GM23338 (cell line): ENCODE data around the gene NPEPL1. TPM values are rescaled to one million over a fixed set of nuclear protein-coding genes. Genes with fewer than 3 reads are reported as not detected.
A peak's percentile ranks its signal among the peaks of the same experiment; 100 is the strongest.

Source experiments
- ATAC-seq: fragments of 200-7000 bp; cut with Tn5 transposase; 3 replicates; pipeline ENCODE4 v1.9.1; 2020
- DNase-seq: peaks from one replicate; pipeline ENCODE4 v3.0.0-alpha.2; 2015; ENCODE audit warnings: low spot score
- H2AFZ ChIP-seq: fragments of 200-600 bp; sonication (generic); 2 replicates; pipeline ENCODE4 v1.8.0; 2016; ENCODE audit warnings: antibody characterized with exemption, mild to moderate bottlenecking, moderate library complexity
- H3F3A ChIP-seq: fragments of 200-600 bp; sonication (generic); replicated peaks from 2 replicates; pipeline ENCODE4 v1.8.0; 2017; ENCODE audit warnings: antibody characterized with exemption, mixed run types, low read depth
- H3K27ac ChIP-seq: fragments of 200-600 bp; sonication (generic); 2 replicates; pipeline ENCODE4 v1.6.1; 2016; ENCODE audit warnings: low read depth
- H3K27me3 ChIP-seq: fragments of 200-600 bp; sonication (generic); 2 replicates; pipeline ENCODE4 v1.8.0; 2016; ENCODE audit warnings: mild to moderate bottlenecking, mixed run types, moderate library complexity; ENCODE audit not compliant: insufficient read depth
- H3K36me3 ChIP-seq: fragments of 200-600 bp; sonication (generic); 2 replicates; pipeline ENCODE4 v1.8.0; 2016; ENCODE audit warnings: mild to moderate bottlenecking; ENCODE audit not compliant: insufficient read depth
- H3K4me1 ChIP-seq: fragments of 200-600 bp; sonication (generic); 2 replicates; pipeline ENCODE4 v1.8.0; 2016; ENCODE audit warnings: mild to moderate bottlenecking, moderate library complexity; ENCODE audit not compliant: insufficient read depth
- H3K4me2 ChIP-seq: fragments of 200-600 bp; sonication (generic); 2 replicates; pipeline ENCODE4 v1.7.1; 2017; ENCODE audit warnings: mixed run types
- H3K4me3 ChIP-seq: fragments of 200-600 bp; sonication (generic); 2 replicates; pipeline ENCODE4 v1.6.1; 2016; ENCODE audit warnings: mixed run types
- H3K79me2 ChIP-seq: fragments of 200-600 bp; sonication (generic); replicated peaks from 2 replicates; pipeline ENCODE4 v1.8.0; 2017; ENCODE audit warnings: mild to moderate bottlenecking; ENCODE audit not compliant: insufficient read depth
- H3K9me2 ChIP-seq: fragments of 200-600 bp; sonication (generic); 2 replicates; pipeline ENCODE4 v1.8.0; 2017; ENCODE audit not compliant: insufficient read depth
- H4K20me1 ChIP-seq: fragments of 200-600 bp; sonication (generic); replicated peaks from 2 replicates; pipeline ENCODE4 v1.8.0; 2017; ENCODE audit warnings: mild to moderate bottlenecking; ENCODE audit not compliant: insufficient read depth
- H3K27ac Mint-ChIP-seq: 2 replicates; pipeline ENCODE4 v1.8.0; 2020; ENCODE audit warnings: inconsistent platforms, mild to moderate bottlenecking, moderate library complexity, mixed read lengths
- H3K27me3 Mint-ChIP-seq: 3 replicates; pipeline ENCODE4 v1.8.0; 2022; ENCODE audit warnings: low read depth, mild to moderate bottlenecking, moderate library complexity, mixed read lengths, inconsistent platforms; ENCODE audit not compliant: insufficient read depth, poor library complexity
- H3K36me3 Mint-ChIP-seq: 3 replicates; pipeline ENCODE4 v1.8.0; 2021; ENCODE audit warnings: low read depth, mild to moderate bottlenecking, inconsistent platforms, moderate library complexity, mixed read lengths
- H3K4me1 Mint-ChIP-seq: 3 replicates; pipeline ENCODE4 v1.8.0; 2020; ENCODE audit warnings: mild to moderate bottlenecking, inconsistent platforms, mixed read lengths
- H3K4me3 Mint-ChIP-seq: 3 replicates; pipeline ENCODE4 v1.8.0; 2021; ENCODE audit warnings: moderate library complexity, mild to moderate bottlenecking, inconsistent platforms, mixed read lengths
- H3K9me3 Mint-ChIP-seq: 3 replicates; pipeline ENCODE4 v1.8.0; 2020; ENCODE audit warnings: moderate library complexity, mild to moderate bottlenecking, inconsistent platforms, mixed read lengths
- CREB1 ChIP-seq: fragments of 250-450 bp; sonication (Bioruptor Pico); IDR thresholded peaks from 2 replicates; pipeline ENCODE4 v1.5.0; 2020; ENCODE audit warnings: low read depth, mild to moderate bottlenecking, moderate library complexity
- EZH2 ChIP-seq: fragments of 200-600 bp; sonication (generic); IDR thresholded peaks from one replicate; pipeline ENCODE4 v1.8.0; 2017; ENCODE audit warnings: antibody characterized with exemption, mild to moderate bottlenecking, low read depth; ENCODE audit not compliant: unreplicated experiment
- NANOG ChIP-seq: IDR thresholded peaks from 2 replicates; pipeline ENCODE4 v1.6.1; 2016; ENCODE audit warnings: antibody characterized with exemption, borderline replicate concordance
- POLR2AphosphoS5 ChIP-seq: IDR thresholded peaks from 2 replicates; pipeline ENCODE4 v1.6.1; 2016; ENCODE audit warnings: antibody characterized with exemption, low read depth
- STAT1 ChIP-seq: IDR thresholded peaks from one replicate; pipeline ENCODE4 v1.6.1; 2016; ENCODE audit warnings: antibody characterized with exemption; ENCODE audit not compliant: unreplicated experiment
- ZNF114 ChIP-seq: fragments of 250-450 bp; sonication (Bioruptor Pico); IDR thresholded peaks from 2 replicates; pipeline ENCODE4 v1.5.0; 2020; ENCODE audit warnings: mild to moderate bottlenecking, moderate library complexity
- polyA plus RNA-seq: library from polyadenylated mRNA; unstranded; fragments of >200 nt; fragmentation: Nextera tagmentation; extraction: Ambion mirVana; gene quantifications from 2 replicates; pipeline ENCODE4 v1.2.1, GENCODE V29; 2016
- total RNA-seq: library from RNA; depleted of rRNA; stranded (reverse); fragments of >200 nt; shearing (Covaris generic); gene quantifications from 2 replicates; pipeline ENCODE4 v1.2.3, GENCODE V29; 2014
- TF ChIP-seq, protein P1 (sequence below): fragments of 250-450 bp; sonication (Bioruptor Pico); IDR thresholded peaks from 2 replicates; pipeline ENCODE4 v1.5.0; 2020; ENCODE audit warnings: mild to moderate bottlenecking, moderate library complexity
- TF ChIP-seq, protein P2 (sequence below): IDR thresholded peaks from 2 replicates; pipeline ENCODE4 v1.6.1; 2016; ENCODE audit warnings: antibody characterized with exemption

NPEPL1 gene
- total and polyA plus RNA-seq, 2 experiments from 2014 or later: 23.5 to 30.0 TPM

DNA sequence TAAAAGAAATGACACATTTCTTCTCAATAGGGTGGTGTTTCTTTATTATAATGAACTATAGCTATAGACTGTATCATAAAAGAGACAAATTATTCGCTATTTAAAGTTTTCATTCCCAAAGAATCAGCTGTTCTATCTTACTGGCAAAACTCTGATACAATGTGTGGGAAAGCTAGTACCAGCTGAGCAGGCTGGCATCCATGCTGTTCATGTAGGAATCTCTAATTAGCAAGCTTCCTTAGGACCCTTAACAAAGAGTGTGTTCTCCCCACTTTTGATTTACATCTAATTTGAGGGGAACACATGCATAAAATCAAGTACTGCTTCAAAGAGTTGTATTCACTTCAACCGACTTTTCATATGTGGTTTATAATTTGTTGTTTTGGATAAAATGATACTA lies 28.3 kb upstream of the NPEPL1 start (continued):
- TF ChIP-seq, protein P1, sequence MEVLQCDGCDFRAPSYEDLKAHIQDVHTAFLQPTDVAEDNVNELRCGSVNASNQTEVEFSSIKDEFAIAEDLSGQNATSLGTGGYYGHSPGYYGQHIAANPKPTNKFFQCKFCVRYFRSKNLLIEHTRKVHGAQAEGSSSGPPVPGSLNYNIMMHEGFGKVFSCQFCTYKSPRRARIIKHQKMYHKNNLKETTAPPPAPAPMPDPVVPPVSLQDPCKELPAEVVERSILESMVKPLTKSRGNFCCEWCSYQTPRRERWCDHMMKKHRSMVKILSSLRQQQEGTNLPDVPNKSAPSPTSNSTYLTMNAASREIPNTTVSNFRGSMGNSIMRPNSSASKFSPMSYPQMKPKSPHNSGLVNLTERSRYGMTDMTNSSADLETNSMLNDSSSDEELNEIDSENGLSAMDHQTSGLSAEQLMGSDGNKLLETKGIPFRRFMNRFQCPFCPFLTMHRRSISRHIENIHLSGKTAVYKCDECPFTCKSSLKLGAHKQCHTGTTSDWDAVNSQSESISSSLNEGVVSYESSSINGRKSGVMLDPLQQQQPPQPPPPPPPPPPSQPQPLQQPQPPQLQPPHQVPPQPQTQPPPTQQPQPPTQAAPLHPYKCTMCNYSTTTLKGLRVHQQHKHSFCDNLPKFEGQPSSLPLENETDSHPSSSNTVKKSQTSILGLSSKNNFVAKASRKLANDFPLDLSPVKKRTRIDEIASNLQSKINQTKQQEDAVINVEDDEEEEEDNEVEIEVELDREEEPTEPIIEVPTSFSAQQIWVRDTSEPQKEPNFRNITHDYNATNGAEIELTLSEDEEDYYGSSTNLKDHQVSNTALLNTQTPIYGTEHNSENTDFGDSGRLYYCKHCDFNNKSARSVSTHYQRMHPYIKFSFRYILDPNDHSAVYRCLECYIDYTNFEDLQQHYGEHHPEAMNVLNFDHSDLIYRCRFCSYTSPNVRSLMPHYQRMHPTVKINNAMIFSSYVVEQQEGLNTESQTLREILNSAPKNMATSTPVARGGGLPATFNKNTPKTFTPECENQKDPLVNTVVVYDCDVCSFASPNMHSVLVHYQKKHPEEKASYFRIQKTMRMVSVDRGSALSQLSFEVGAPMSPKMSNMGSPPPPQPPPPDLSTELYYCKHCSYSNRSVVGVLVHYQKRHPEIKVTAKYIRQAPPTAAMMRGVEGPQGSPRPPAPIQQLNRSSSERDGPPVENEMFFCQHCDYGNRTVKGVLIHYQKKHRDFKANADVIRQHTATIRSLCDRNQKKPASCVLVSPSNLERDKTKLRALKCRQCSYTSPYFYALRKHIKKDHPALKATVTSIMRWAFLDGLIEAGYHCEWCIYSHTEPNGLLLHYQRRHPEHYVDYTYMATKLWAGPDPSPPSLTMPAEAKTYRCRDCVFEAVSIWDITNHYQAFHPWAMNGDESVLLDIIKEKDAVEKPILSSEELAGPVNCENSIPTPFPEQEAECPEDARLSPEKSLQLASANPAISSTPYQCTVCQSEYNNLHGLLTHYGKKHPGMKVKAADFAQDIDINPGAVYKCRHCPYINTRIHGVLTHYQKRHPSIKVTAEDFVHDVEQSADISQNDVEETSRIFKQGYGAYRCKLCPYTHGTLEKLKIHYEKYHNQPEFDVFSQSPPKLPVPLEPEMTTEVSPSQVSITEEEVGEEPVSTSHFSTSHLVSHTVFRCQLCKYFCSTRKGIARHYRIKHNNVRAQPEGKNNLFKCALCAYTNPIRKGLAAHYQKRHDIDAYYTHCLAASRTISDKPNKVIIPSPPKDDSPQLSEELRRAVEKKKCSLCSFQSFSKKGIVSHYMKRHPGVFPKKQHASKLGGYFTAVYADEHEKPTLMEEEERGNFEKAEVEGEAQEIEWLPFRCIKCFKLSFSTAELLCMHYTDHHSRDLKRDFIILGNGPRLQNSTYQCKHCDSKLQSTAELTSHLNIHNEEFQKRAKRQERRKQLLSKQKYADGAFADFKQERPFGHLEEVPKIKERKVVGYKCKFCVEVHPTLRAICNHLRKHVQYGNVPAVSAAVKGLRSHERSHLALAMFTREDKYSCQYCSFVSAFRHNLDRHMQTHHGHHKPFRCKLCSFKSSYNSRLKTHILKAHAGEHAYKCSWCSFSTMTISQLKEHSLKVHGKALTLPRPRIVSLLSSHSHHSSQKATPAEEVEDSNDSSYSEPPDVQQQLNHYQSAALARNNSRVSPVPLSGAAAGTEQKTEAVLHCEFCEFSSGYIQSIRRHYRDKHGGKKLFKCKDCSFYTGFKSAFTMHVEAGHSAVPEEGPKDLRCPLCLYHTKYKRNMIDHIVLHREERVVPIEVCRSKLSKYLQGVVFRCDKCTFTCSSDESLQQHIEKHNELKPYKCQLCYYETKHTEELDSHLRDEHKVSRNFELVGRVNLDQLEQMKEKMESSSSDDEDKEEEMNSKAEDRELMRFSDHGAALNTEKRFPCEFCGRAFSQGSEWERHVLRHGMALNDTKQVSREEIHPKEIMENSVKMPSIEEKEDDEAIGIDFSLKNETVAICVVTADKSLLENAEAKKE: no peak
- TF ChIP-seq STAT1 (no peak), POLR2AphosphoS5 (no peak), CREB1 (CRISPR knock-in tag) (no peak), NANOG (no peak), ZNF114 (no peak)
- TF ChIP-seq, protein P2, sequence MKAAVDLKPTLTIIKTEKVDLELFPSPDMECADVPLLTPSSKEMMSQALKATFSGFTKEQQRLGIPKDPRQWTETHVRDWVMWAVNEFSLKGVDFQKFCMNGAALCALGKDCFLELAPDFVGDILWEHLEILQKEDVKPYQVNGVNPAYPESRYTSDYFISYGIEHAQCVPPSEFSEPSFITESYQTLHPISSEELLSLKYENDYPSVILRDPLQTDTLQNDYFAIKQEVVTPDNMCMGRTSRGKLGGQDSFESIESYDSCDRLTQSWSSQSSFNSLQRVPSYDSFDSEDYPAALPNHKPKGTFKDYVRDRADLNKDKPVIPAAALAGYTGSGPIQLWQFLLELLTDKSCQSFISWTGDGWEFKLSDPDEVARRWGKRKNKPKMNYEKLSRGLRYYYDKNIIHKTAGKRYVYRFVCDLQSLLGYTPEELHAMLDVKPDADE: no peak

DNA sequence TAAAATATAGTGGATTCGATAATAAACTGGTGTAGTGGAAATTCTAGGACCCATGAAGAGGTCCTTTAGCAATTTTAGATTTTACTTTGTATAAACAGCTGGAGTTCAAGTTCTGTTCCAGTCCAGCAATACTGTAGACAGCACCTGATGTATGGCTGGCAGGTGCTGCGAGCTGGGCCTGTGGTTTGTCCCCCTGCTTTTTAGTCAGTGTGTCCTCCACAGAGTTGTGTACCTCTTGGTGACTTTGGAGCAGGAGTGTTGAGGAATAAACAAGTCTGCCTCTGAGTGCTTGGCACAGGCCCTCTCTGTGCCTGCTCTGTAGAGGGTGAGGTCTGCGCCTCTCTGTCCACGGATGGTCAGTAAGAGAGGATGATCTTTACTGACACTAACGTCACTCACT lies 27.7 kb upstream of the NPEPL1 start:
- peak overlapping the region; percentile 46 for H3K27ac ChIP-seq
- H3K4me1 Mint-ChIP-seq: peaks cover 77% of the 10 kb centered on the region
- no peak overlapping the region for H3K4me2 ChIP-seq
- H3K79me2 ChIP-seq: peaks cover 79% of the 10 kb centered on the region
- no peaks in the 10 kb centered on the region for H3K9me2 ChIP-seq
- no peak overlapping the region for H2AFZ ChIP-seq
- peak overlapping the region; percentile 63 for H3K27ac Mint-ChIP-seq
- peaks cover 11% of the 10 kb centered on the region for H3F3A ChIP-seq
- H3K36me3 ChIP-seq: peaks cover 2% of the 10 kb centered on the region; the same call in 1 of the 2 replicates
- H3K27me3 Mint-ChIP-seq: peaks cover 6% of the 10 kb centered on the region
- H3K4me3 ChIP-seq: no peak overlapping the region
- H3K4me1 ChIP-seq: peaks cover 53% of the 10 kb centered on the region
- no peak for DNase-seq
- no peak overlapping the region for H3K4me3 Mint-ChIP-seq
- no peaks in the 10 kb centered on the region for H3K27me3 ChIP-seq
- peaks cover 52% of the 10 kb centered on the region; the same call in 2 of the 3 replicates for H3K36me3 Mint-ChIP-seq
- H3K9me3 Mint-ChIP-seq: no peaks in the 10 kb centered on the region
- no peak for ATAC-seq
- no peaks in the 10 kb centered on the region for H4K20me1 ChIP-seq
- TF ChIP-seq, protein P1: no peak
- TF ChIP-seq EZH2: no peak
